Measurements from ENCODE around the gene ALG1. TPM values are rescaled to one million over a fixed set of nuclear protein-coding genes. Genes with fewer than 3 reads are reported as not detected.

ALG1 gene
- total and polyA plus RNA-seq, 10 of the 15 experiments (the other 5 are each of a cell fraction or from before 2014, with no cell fraction given) = 1.5 to 43.2 (median 23.8) TPM

DNA sequence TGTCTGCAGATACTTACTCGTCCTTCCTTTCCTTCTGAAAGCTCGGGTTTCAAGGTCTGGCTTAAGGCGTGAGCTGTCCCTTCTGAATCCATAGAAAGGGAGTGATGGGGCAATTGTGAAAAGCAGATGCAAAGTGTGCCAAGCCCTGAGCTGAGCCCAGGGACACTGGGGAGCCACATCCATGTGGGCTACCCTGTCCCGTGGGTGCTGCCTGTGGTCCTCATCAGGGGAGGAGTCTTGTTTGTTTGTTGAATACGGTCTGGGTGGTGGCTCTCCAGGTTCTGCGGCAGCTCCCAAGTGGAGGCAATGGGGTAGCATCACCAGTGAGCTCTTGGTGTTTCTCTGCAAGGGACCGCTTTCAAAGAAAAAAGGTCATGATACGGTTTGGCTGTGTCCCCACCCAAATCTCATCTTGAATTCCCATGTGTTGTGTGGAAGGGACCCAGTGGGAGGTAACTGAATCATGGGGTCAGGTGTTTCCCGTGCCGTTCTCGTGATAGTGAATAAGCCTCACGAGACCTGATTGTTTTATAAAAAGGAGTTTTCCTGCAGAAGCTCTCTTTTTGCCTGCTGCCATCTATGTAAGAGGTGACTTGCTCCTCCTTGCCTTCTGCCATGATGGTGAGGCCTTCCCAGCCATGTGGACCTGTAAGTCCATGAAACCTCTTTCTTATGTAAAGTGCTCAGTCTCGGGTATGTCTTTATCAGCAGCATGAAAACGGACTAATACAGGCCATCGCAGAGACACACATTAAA lies 1.0 kb upstream of the ALG1 start (continued):
- TF ChIP-seq PAX5 (IDR thresholded peaks at IDR 0.05; ENCODE audit: borderline replicate concordance, low read depth, low read length) (no peak), NR2F1 (conservative IDR thresholded peaks at IDR 0.05) (no peak), SPI1 (IDR thresholded peaks at IDR 0.05; ENCODE audit: borderline replicate concordance, insufficient read depth, low read depth, low read length) (no peak), TBL1XR1 (IDR thresholded peaks at IDR 0.05; ENCODE audit: low read depth, low read length) (no peak), HSF1 (IDR thresholded peaks at IDR 0.05; ENCODE audit: low read depth, low read length) (no peak), CBX5 (IDR thresholded peaks at IDR 0.05; ENCODE audit: low read depth) (no peak)

DNA sequence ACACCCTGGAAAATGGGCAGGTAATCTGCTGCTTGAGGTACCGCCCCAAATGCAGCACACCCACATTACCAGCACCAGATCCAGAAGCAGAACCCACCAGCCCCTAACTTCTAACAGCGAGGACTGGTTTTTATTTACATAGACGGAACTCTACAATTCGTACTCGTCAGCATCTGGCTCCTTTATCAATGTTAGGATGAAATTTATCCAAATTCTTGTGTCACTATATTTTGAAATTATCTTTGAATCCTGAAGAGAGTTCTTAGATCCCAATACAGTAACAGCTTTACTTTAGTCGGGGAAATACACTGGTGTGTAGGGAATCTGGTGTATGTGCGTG lies 332 bp upstream of the ALG1 start:
- Histone ChIP-seq H2AFZ (ENCODE audit: control insufficient read depth, low read depth, low read length) (peak overlapping the region; percentile 95), H3K4me3 (peak overlapping the region; percentile 87; the same call in 1 of the 2 replicates), H3K9me3 (replicated peaks; ENCODE audit: control insufficient read depth, insufficient read depth, low read length) (no peaks in the 10 kb centered on the region; the same call in 2 of the 3 replicates), H3K9ac (ENCODE audit: control insufficient read depth, insufficient read depth, low read length) (peak overlapping the region; percentile 81), H3K4me2 (ENCODE audit: control insufficient read depth, insufficient read depth) (peak overlapping the region; percentile 69), H3K36me3 (ENCODE audit: control insufficient read depth in 2 of 2, insufficient read depth in 2 of 2, low read length in 1 of 2) (peaks cover 5% of the 10 kb centered on the region in 2 experiments; a peak in 3 of 4 replicates), H3K27me3 (replicated peaks in 1 of 2; ENCODE audit: control insufficient read depth in 2 of 2, insufficient read depth in 2 of 2, low read length in 1 of 2) (no peaks in the 10 kb centered on the region), H3K27ac (ENCODE audit: control insufficient read depth, insufficient read depth) (peak overlapping the region; percentile 75), H3K79me2 (ENCODE audit: control insufficient read depth, insufficient read depth, low read length) (peaks cover 10% of the 10 kb centered on the region), H3K4me1 (ENCODE audit: control insufficient read depth, insufficient read depth, low read length) (peaks cover 14% of the 10 kb centered on the region), H4K20me1 (ENCODE audit: control insufficient read depth, insufficient read depth) (no peaks in the 10 kb centered on the region)
- ChIA-PET SMC1A (ENCODE audit: uncharacterized antibody, unreplicated experiment) (interaction anchor here (0.9 to 1.5 kb wide), 2 partner anchors 21 to 37 kb away, joined by 3 to 4 read pairs; no protein-coding TSS in a partner anchor), CTCF (interaction anchor here (1.1 kb wide), 1 partner anchor 22 kb away, joined by 5 read pairs; no protein-coding TSS in a partner anchor), POLR2A (interaction anchor here (1.0 kb wide), 1 partner anchor 96 kb away, joined by 3 read pairs; no protein-coding TSS in a partner anchor), RAD21 (ENCODE audit: unreplicated experiment) (no interaction called here)
- no peak for ATAC-seq
- in situ Hi-C loops (cut with MboI) = no loop called here
- DNase-seq (ENCODE audit: low read depth, low spot score) = no peak
- intact Hi-C loops (cut with micrococcal nuclease; ENCODE audit: unreplicated experiment) = no loop called here
- TF ChIP-seq MTA2 (IDR thresholded peaks at IDR 0.05; ENCODE audit: low read depth) = peak; percentile 36; the same call in 1 of the 2 replicates
- no peak for TF ChIP-seq PAX5 (IDR thresholded peaks at IDR 0.05; ENCODE audit: borderline replicate concordance, low read depth, low read length)
- no peak for TF ChIP-seq NBN (IDR thresholded peaks at IDR 0.05)
- peak; percentile 66 for TF ChIP-seq ZBTB40 (IDR thresholded peaks at IDR 0.05; ENCODE audit: borderline replicate concordance)
- TF ChIP-seq IKZF2 (IDR thresholded peaks at IDR 0.05) = peak in 1 of 2 experiments; percentile 40; a peak in 1 of 4 replicates
- 0 out of 2 replicates have a peak, but pooled peaks have one; percentile 15 for TF ChIP-seq SMARCA5 (IDR thresholded peaks at IDR 0.05)
- peak; percentile 79 for FAIRE-seq
- 20% methylated on average over 7 of the region's 7 CpGs for WGBS (ENCODE audit: insufficient coverage, insufficient replicate concordance, low lambda C conversion rate, missing lambda C conversion rate)
- no TSS peak for BruUV-seq (replicated peaks)

Measured in GM12878 (cell line).